ENCODE measurements around the gene ALB.

DNA sequence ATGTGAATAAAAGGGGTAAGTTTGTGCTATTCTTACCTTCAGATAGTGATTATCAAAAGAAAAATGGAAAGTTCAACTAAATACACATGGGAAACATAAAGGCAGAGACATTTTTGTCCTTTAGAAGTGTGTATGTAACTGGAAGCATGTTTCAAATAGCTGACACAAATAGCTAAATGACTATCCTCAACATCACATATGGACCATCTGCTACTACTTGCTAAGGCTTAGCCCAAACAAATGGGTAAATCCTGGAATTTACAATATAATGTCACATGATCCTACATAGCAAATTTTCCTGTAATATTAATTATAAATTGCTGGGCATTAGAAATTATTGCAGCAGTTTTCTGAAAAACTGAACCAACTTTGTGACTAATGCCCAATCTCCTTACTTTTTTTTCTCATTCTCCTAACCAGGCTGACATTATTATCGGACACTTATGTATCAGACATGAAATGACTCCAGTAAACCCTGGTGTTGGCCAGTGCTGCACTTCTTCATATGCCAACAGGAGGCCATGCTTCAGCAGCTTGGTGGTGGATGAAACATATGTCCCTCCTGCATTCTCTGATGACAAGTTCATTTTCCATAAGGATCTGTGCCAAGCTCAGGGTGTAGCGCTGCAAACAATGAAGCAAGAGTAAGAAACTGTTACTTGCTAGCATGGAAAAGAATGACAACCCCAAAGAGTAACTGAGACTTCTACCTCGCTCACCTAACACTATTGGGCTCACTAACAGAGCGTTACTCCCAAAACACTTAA lies 48.1 kb downstream of the ALB start:
- TF ChIP-seq, protein P1, sequence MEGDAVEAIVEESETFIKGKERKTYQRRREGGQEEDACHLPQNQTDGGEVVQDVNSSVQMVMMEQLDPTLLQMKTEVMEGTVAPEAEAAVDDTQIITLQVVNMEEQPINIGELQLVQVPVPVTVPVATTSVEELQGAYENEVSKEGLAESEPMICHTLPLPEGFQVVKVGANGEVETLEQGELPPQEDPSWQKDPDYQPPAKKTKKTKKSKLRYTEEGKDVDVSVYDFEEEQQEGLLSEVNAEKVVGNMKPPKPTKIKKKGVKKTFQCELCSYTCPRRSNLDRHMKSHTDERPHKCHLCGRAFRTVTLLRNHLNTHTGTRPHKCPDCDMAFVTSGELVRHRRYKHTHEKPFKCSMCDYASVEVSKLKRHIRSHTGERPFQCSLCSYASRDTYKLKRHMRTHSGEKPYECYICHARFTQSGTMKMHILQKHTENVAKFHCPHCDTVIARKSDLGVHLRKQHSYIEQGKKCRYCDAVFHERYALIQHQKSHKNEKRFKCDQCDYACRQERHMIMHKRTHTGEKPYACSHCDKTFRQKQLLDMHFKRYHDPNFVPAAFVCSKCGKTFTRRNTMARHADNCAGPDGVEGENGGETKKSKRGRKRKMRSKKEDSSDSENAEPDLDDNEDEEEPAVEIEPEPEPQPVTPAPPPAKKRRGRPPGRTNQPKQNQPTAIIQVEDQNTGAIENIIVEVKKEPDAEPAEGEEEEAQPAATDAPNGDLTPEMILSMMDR (conservative IDR thresholded peaks at IDR 0.05 in 1 of 2, IDR thresholded peaks at IDR 0.05 in 1 of 2; ENCODE audit: low read depth in 1 of 2, low read length in 2 of 2) = no peak
- TF ChIP-seq EZH2 (IDR thresholded peaks at IDR 0.05; ENCODE audit: low read length, missing control alignments) = no peak
